K562 (cell line): ENCODE results near the gene UGT1A6. TPM values are rescaled to one million over a fixed set of nuclear protein-coding genes. Genes with fewer than 3 reads are reported as not detected.
"Not testable (repeated sequence)": the region's sequence is repeated elsewhere in the genome, so short reads cannot be mapped to it uniquely, and the experiment has no call there.

Experiments used
- ATAC-seq: fragments of 200-7000 bp; cut with Tn5 transposase; 3 replicates; pipeline ENCODE4 v1.9.1; 2020; ENCODE audit warnings: moderate library complexity
- BruUV-seq: library from RNA; stranded (reverse); fragments of 400-500 nt; replicated peaks from 2 replicates; lab custom pipeline; 2021; lab: Mats Ljungman, UMichigan
- CTCF ChIA-PET: fragments of 300-600 bp; formaldehyde crosslinking; extraction: SDS; loops from one replicate; lab custom pipeline; 2021; ENCODE audit warnings: low intra/inter-chr PET ratio; lab: Yijun Ruan, JAX
- POLR2A ChIA-PET: fragments of 300-600, 350-650 bp; sonication (Branson Sonifier 250); formaldehyde crosslinking; extraction: SDS; loops from one replicate; lab custom pipeline; 2021; ENCODE audit warnings: antibody characterized with exemption, inconsistent platforms; lab: Yijun Ruan, JAX
- DNase-seq, 4 experiments: peaks; one replicate each; pipeline versions ENCODE4 v3.0.0 to v3.0.0-alpha.2; 2011 to 2018; ENCODE audit warnings: low spot score in 3 of 4, mixed read lengths in 3 of 4; ENCODE audit errors: extremely low read depth in 1 of 4
- FAIRE-seq: peaks from 2 replicates; lab custom pipeline; 2011; peaks lifted over from hg19 to GRCh38; lab: Jason Lieb, UNC
- H2AFZ ChIP-seq: 2 replicates; pipeline ENCODE4 v1.6.0; 2011; ENCODE audit warnings: low read depth, low read length, control low read depth, inconsistent platforms
- H3K27ac ChIP-seq: fragments of 200-600 bp; 3 replicates; pipeline ENCODE4 v1.8.0; 2011; ENCODE audit warnings: low read depth, mild to moderate bottlenecking, control low read depth, inconsistent platforms, low read length, moderate library complexity, mixed read lengths; ENCODE audit errors: extremely low read depth
- H3K27me3 ChIP-seq, 2 experiments: fragments of 300-600 bp in 1 of 2; 2 replicates in 1 of 2; 3 replicates in 1 of 2; pipeline versions ENCODE4 v1.6.0 to v1.8.0; 2011; ENCODE audit warnings: inconsistent platforms in 2 of 2, low read length in 2 of 2, mild to moderate bottlenecking in 1 of 2, mixed read lengths in 1 of 2, moderate library complexity in 1 of 2; ENCODE audit not compliant: control insufficient read depth in 2 of 2, insufficient read depth in 2 of 2
- H3K36me3 ChIP-seq: fragments of 300-600 bp; 3 replicates; pipeline ENCODE4 v1.8.0; 2011; ENCODE audit warnings: mild to moderate bottlenecking, low read length, inconsistent platforms; ENCODE audit not compliant: control insufficient read depth, insufficient read depth
- H3K4me1 ChIP-seq, 2 experiments: fragments of 200-600 bp in 1 of 2; replicated peaks in 1 of 2; 2 replicates in 1 of 2; 3 replicates in 1 of 2; pipeline versions ENCODE4 v1.5.1 to v1.8.0; 2011; ENCODE audit warnings: inconsistent platforms in 2 of 2, low read length in 2 of 2, mild to moderate bottlenecking in 1 of 2, mixed read lengths in 1 of 2, moderate library complexity in 1 of 2; ENCODE audit not compliant: control insufficient read depth in 2 of 2, insufficient read depth in 2 of 2
- H3K4me2 ChIP-seq: 2 replicates; pipeline ENCODE4 v1.6.1; 2011; ENCODE audit warnings: low read length, control low read depth, inconsistent platforms, mixed read lengths; ENCODE audit not compliant: insufficient read depth
- H3K4me3 ChIP-seq: fragments of 200-600 bp; sonication (generic), shearing (Covaris generic); 2 replicates; pipeline ENCODE4 v1.5.1; 2016; ENCODE audit warnings: control low read depth, inconsistent platforms
- H3K79me2 ChIP-seq: fragments of 200-600 bp; 3 replicates; pipeline ENCODE4 v1.8.0; 2011; ENCODE audit warnings: low read length, inconsistent platforms; ENCODE audit not compliant: control insufficient read depth, insufficient read depth
- H3K9ac ChIP-seq, 2 experiments: 2 replicates each; pipeline versions ENCODE4 v1.6.0 to v1.6.1; 2011; ENCODE audit warnings: low read depth in 2 of 2, low read length in 2 of 2, control low read depth in 1 of 2, inconsistent platforms in 1 of 2, mild to moderate bottlenecking in 1 of 2, mixed read lengths in 1 of 2; ENCODE audit not compliant: insufficient read depth in 1 of 2
- H3K9me1 ChIP-seq: one replicate; pipeline ENCODE4 v1.6.0; 2011; ENCODE audit warnings: inconsistent platforms, mild to moderate bottlenecking, low read length, moderate library complexity; ENCODE audit not compliant: control insufficient read depth, insufficient read depth
- H3K9me3 ChIP-seq: replicated peaks from 2 replicates; pipeline ENCODE4 v1.5.1; 2011; ENCODE audit warnings: low read depth, low read length, inconsistent platforms; ENCODE audit not compliant: control insufficient read depth, insufficient read depth
- H4K20me1 ChIP-seq: replicated peaks from 2 replicates; pipeline ENCODE4 v1.6.1; 2011; ENCODE audit warnings: low read length, inconsistent platforms, mixed read lengths; ENCODE audit not compliant: control insufficient read depth, insufficient read depth
- WGBS: fragments of 100-300 bp; shearing (Covaris generic); methylation state at CpG from one replicate; pipeline ENCODE4 v1.1.6; 2016; ENCODE audit warnings: low coverage, mixed read lengths; ENCODE audit not compliant: insufficient coverage; ENCODE audit errors: missing lambda C conversion rate; 5-methylcytosine and 5-hydroxymethylcytosine counted together
- in situ Hi-C: fragments of 300-500 bp; cut with MboI; formaldehyde crosslinking; loops from 4 replicates; pipeline ENCODE4 v1.15.0; 2018; ENCODE audit warnings: inconsistent platforms, mixed read lengths
- intact Hi-C: fragments of 100-400 bp; cut with micrococcal nuclease; formaldehyde crosslinking; loops from 2 replicates; pipeline ENCODE4 v1.14.2; 2022
- polyA plus RNA-seq, 8 experiments: library from polyadenylated mRNA; depleted of rRNA in 4 of 8; stranded (reverse) in 5 of 8; unstranded in 3 of 8; fragments of >200 nt; fragmentation: Nextera tagmentation in 2 of 8; fragmentation: Illumina TruSeq in 1 of 8; extraction: Ambion mirVana in 2 of 8; extraction: Trizol in 1 of 8; gene quantifications; 2 replicates each; pipeline versions ENCODE4 v1.2.1 to v1.2.3, GENCODE V29; 2011 to 2014; ENCODE audit warnings: inconsistent platforms in 1 of 8, missing spikeins in 1 of 8
- total RNA-seq, 7 experiments: library from RNA; depleted of rRNA in 6 of 7; stranded (reverse); fragments of >200 nt in 6 of 7; fragmentation: Illumina TruSeq in 2 of 7; extraction: Trizol in 2 of 7; gene quantifications; 2 replicates each; pipeline versions ENCODE4 v1.2.1 to v1.2.3, GENCODE V29; 2011 to 2021; ENCODE audit warnings: low replicate concordance in 1 of 7

Gene UGT1A6
- total and polyA plus RNA-seq, 9 of the 15 experiments (the other 6 are each of a cell fraction or from before 2014, with no cell fraction given), result not detected

DNA sequence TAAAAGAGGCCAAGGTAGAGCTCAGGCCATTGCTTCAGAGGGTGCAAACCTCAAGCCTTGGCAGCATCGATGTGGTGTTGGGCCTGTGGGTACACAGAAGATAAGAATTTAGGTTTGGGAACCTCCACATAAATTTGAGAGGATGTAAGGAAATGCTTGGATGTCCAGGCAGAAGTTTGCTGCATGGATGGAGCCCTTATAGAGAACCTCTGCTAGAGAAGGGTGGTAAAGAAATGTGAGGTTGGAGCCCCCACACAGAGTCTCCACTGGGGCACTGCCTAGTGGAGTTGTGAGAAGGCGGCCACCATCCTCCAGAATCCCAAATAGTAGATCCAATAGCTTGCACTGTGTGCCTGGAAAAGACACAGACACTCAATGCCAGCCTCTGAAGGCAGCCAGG lies 58.0 kb downstream of the UGT1A6 start:
- BruUV-seq, H3K27ac ChIP-seq, H3K36me3 ChIP-seq, DNase-seq, H4K20me1 ChIP-seq, H3K4me2 ChIP-seq, FAIRE-seq, CTCF ChIA-PET, H3K27me3 ChIP-seq, POLR2A ChIA-PET, H3K4me3 ChIP-seq, H2AFZ ChIP-seq, H3K9me1 ChIP-seq, H3K4me1 ChIP-seq, H3K79me2 ChIP-seq, in situ Hi-C loops, ATAC-seq, H3K9ac ChIP-seq, H3K9me3 ChIP-seq, intact Hi-C loops: not testable (repeated sequence)
- WGBS, result 0% methylated on average over 2 of the region's 2 CpGs

DNA sequence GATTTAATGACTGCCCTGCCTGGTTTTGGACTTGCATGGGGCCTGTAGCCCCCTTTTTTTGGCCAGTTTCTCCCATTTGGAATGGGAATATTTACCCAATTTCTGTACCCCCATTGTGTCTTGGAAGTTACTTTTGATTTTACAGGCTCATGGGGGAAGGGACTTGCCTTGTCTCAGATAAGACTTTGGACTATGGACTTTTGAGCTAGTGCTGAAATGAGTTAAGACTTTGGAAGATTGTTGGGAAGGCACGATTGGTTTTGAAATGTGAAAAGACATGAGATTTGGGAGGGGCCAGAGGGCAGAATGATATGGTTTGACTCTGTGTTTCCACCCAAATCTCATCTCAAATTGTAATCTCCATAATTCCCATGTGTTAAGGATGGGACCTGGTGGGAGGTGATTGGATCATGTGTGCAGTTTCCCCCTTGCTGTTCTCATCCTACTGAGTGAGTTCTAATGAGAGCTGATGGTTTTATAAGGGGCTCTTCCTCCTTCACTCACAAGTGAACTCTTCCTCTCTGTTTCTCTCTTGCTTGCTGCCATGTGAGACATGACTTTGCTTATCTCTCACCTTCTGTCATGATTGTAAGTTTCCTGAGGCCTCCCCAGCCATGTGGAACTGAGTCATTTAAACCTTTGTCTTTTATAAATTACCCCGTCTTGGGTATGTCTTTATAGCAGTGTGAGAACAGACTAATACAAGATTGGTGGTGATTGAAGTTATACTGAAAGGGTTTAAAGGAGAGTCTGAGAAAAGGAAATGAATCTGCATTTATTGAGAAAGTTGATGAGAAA lies 58.7 kb downstream of the UGT1A6 start:
- H3K9ac ChIP-seq, intact Hi-C loops, in situ Hi-C loops, BruUV-seq, FAIRE-seq, H3K4me3 ChIP-seq, H3K9me1 ChIP-seq, CTCF ChIA-PET, H3K4me1 ChIP-seq, H3K27me3 ChIP-seq, H3K79me2 ChIP-seq, H3K36me3 ChIP-seq, H4K20me1 ChIP-seq, H3K9me3 ChIP-seq, POLR2A ChIA-PET, ATAC-seq, H2AFZ ChIP-seq, H3K4me2 ChIP-seq, H3K27ac ChIP-seq, DNase-seq: not testable (repeated sequence)
- 0% methylated on average over 2 of the region's 2 CpGs for WGBS
